ENCODE results near the gene STPG4.

Gene STPG4

DNA sequence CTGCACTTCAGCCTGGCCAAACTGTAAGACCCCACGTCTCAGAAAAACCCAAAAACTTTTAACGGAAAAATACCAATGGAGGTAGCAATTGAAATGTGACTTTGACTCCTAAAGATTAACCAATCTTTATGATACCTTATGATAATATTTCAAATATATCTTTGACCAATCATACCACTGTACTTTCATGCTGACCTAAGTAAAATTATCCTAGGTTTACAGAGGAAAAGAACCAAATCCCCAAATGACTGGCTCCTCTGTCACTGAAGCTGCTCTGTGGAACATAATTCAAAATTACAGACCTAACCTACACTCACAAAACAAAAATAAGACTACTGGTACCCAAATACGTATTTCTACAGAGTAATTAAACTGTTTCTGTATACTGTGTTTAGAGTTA is 7.7 kb upstream of the STPG4 start:
- peaks cover 33% of the 10 kb centered on the region for H3K4me1 Mint-ChIP-seq
- no peak for DNase-seq
- H3K27me3 Mint-ChIP-seq: no peaks in the 10 kb centered on the region
- H3K27ac Mint-ChIP-seq: peak overlapping the region; percentile 24
- CTCF ChIA-PET: interaction anchor here (0.8 kb wide), 1 partner anchor 109 kb away, joined by 3 read pairs; no protein-coding TSS in a partner anchor
- no peak overlapping the region for H3K4me3 Mint-ChIP-seq
- H3K36me3 Mint-ChIP-seq: peaks cover 64% of the 10 kb centered on the region
- H3K9me3 Mint-ChIP-seq: no peaks in the 10 kb centered on the region

DNA sequence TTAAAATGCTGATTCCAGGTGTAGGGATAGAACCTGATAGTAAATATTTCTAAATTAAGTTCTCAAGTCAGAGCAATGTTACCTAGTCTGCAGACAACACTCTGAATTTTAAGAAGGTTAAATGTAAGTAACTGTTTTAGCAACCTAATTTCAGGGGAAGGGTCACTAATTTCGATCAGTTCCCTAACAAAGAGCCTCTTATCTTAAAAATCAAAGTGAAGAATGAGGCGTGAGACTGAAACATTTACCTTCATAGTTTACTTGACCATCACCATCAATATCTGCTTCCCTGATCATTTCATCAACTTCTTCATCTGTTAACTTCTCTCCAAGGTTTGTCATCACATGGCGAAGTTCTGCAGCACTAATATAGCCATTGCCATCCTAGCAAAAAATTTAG is 6.4 kb upstream of the STPG4 start:
- Mint-ChIP-seq H3K27me3 (no peaks in the 10 kb centered on the region), H3K9me3 (no peaks in the 10 kb centered on the region), H3K36me3 (peaks cover 72% of the 10 kb centered on the region), H3K27ac (no peak overlapping the region), H3K4me1 (peaks cover 30% of the 10 kb centered on the region), H3K4me3 (no peak overlapping the region)
- DNase-seq: no peak
- CTCF ChIA-PET: no interaction called here

DNA sequence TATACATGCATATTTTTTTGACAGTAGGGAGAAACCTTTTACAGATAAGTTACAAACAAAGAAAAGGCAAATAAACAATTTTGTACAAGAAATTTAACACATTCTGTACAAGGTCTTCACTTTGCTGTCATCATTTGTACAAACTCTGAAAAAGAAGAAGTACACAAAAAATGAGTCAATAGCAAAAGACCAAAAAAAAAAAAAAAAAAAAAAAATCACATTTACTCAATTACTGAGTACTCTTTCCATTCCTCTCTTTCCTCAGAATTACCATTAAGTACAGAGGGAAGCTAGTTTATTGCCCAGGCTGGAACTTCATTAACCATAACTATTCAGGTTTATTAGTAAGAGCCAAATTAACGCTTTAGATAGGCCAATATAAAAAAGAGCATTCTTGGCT is 5.6 kb upstream of the STPG4 start:
- H3K9me3 Mint-ChIP-seq: no peaks in the 10 kb centered on the region
- no peak overlapping the region for H3K4me3 Mint-ChIP-seq
- CTCF ChIA-PET: interaction anchor here (0.7 kb wide), 1 partner anchor 98 kb away, joined by 5 read pairs; no protein-coding TSS in a partner anchor
- peaks cover 77% of the 10 kb centered on the region for H3K36me3 Mint-ChIP-seq
- H3K27me3 Mint-ChIP-seq: no peaks in the 10 kb centered on the region
- H3K27ac Mint-ChIP-seq: no peak overlapping the region
- no peak for DNase-seq
- peaks cover 30% of the 10 kb centered on the region for H3K4me1 Mint-ChIP-seq

DNA sequence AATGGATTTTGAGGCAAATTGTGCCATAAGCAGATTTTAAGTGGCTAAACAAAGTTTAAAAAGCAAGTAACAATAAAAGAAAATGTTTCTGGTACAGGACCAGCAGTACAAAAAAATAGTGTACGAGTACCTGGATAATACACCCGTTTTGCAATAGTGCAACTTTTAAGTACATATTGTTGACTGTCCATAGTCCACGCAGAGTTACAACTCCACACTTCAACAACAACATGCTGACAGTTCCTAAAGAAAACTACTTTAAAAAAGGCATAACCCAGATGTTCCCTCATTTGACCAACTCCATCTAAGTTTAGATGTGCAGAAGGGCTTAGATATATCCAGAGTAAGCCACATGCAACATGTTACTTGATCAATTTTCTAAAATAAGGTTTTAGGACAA is 5.1 kb upstream of the STPG4 start:
- Mint-ChIP-seq H3K9me3 (no peaks in the 10 kb centered on the region), H3K27ac (no peak overlapping the region), H3K36me3 (peaks cover 74% of the 10 kb centered on the region), H3K4me1 (peaks cover 26% of the 10 kb centered on the region), H3K27me3 (no peaks in the 10 kb centered on the region), H3K4me3 (no peak overlapping the region)
- DNase-seq: no peak
- CTCF ChIA-PET: no interaction called here

DNA sequence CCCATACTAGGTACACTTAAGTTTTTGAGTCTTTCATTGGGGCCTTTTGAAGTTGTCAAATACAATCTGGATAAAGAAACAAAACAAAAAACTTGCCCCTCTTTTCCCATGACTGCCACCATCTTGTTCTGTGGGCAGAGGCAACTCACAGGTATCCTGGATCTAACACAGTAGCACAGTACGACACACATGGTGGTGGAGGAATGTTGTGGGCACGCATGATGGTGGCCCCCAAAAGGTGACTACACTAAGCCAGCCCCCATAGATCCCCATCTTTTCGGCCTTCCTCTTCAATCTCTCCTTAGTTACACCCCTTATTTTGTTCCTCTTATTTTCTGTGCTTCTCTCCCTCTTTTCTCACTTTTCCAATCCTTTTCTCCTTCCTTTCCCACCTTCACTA is 4.5 kb upstream of the STPG4 start:
- CTCF ChIA-PET: no interaction called here
- H3K9me3 Mint-ChIP-seq: no peaks in the 10 kb centered on the region
- H3K4me1 Mint-ChIP-seq: peaks cover 20% of the 10 kb centered on the region
- no peak overlapping the region for H3K4me3 Mint-ChIP-seq
- no peak overlapping the region for H3K27ac Mint-ChIP-seq
- no peaks in the 10 kb centered on the region for H3K27me3 Mint-ChIP-seq
- H3K36me3 Mint-ChIP-seq: peaks cover 72% of the 10 kb centered on the region
- no peak for DNase-seq

DNA sequence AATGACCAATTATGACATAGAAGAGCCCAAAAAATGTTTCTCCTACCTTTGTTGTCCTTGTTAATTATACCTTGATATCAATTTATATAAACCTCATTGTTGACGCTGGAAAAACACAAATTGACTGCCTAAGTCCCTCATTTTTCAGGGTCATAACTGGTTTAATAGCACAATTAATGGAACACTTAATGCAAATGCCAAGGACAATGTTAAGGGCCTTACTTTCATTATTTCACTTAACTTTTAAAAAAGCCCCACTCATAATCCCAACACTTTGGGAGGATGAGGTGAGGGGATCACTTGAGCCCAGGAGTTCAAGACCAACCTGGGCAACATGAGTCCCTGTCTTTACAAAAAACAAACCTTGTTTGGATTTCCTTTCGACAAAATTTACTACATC is 3.5 kb upstream of the STPG4 start:
- H3K27ac Mint-ChIP-seq: no peak overlapping the region
- no peak for DNase-seq
- H3K4me1 Mint-ChIP-seq: peaks cover 17% of the 10 kb centered on the region
- peaks cover 71% of the 10 kb centered on the region for H3K36me3 Mint-ChIP-seq
- no peak overlapping the region for H3K4me3 Mint-ChIP-seq
- CTCF ChIA-PET: no interaction called here
- H3K27me3 Mint-ChIP-seq: no peaks in the 10 kb centered on the region
- no peaks in the 10 kb centered on the region for H3K9me3 Mint-ChIP-seq

DNA sequence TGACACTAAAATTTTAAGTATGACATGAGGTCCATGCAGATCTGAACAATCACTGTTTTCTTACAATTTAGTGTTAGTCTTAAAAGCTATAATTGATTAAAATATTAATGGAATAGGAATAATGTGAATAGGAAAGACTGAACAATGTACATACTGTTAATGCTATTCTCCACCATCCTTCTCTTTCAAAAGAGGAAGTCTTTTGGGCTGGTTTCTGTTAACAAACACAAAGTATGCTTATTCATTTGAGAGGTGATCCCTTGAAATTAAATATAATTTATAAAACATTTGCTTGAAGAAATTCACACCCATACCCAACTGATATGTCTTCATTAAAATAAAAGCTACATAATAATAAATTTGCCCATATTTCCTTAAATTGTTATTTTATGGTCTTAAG is 2.3 kb downstream of the STPG4 start:
- CTCF ChIA-PET: interaction anchor here (0.6 kb wide), 1 partner anchor 14 kb away, joined by 3 read pairs; no protein-coding TSS in a partner anchor
- DNase-seq: no peak
- H3K4me3 Mint-ChIP-seq: no peak overlapping the region
- no peak overlapping the region for H3K27ac Mint-ChIP-seq
- peaks cover 4% of the 10 kb centered on the region for H3K4me1 Mint-ChIP-seq
- peaks cover 47% of the 10 kb centered on the region for H3K36me3 Mint-ChIP-seq
- no peaks in the 10 kb centered on the region for H3K9me3 Mint-ChIP-seq
- H3K27me3 Mint-ChIP-seq: no peaks in the 10 kb centered on the region

DNA sequence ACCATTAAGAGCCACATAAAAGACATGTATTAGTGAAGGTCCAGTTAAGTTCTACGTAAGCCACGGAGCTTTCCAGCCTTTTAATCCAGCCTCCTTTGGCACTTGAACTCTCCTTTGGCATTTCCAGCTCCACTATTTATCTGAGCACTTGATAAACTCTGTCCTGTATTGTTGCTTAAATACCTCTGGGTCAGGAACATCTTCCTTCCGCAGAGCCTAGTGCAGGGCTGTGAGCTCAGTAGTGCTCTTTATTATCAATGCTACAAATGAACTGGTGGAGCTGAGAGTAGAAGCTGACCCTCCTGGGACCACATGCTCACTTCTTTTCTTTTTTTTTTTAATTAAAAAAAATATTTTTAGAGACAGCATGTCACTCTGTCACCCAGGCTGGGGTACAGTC is 4.9 kb downstream of the STPG4 start:
- peaks cover 29% of the 10 kb centered on the region for H3K36me3 Mint-ChIP-seq
- no peaks in the 10 kb centered on the region for H3K4me1 Mint-ChIP-seq
- H3K27ac Mint-ChIP-seq: no peak overlapping the region
- H3K9me3 Mint-ChIP-seq: no peaks in the 10 kb centered on the region
- no peak overlapping the region for H3K4me3 Mint-ChIP-seq
- DNase-seq: no peak
- no peaks in the 10 kb centered on the region for H3K27me3 Mint-ChIP-seq
- CTCF ChIA-PET: interaction anchor here (2.1 kb wide), 1 partner anchor 22 kb away, joined by 5 read pairs; no protein-coding TSS in a partner anchor

DNA sequence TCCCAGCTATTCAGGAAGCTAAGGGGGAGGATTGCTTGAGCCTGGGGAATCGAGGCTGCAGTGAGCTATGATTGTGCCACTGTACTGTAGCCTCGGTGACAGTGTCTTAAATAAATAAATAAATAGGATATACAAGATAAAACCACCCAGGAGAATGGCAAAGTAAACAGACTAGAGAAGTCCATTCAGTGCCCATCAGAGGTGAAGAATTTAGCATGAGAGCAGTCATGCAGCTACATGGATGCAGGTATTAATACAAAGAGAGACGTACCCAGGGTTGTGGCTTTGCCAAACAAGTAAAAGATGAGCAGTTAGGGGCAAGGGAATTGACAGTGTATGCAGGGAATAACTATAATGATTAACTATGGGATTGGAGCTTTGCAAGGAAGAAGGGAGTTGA is 8.1 kb downstream of the STPG4 start:
- H3K4me3 Mint-ChIP-seq: no peak overlapping the region
- H3K4me1 Mint-ChIP-seq: no peaks in the 10 kb centered on the region
- no peaks in the 10 kb centered on the region for H3K9me3 Mint-ChIP-seq
- no peaks in the 10 kb centered on the region for H3K27me3 Mint-ChIP-seq
- CTCF ChIA-PET: no interaction called here
- no peak overlapping the region for H3K27ac Mint-ChIP-seq
- no peak for DNase-seq
- H3K36me3 Mint-ChIP-seq: peaks cover 38% of the 10 kb centered on the region

DNA sequence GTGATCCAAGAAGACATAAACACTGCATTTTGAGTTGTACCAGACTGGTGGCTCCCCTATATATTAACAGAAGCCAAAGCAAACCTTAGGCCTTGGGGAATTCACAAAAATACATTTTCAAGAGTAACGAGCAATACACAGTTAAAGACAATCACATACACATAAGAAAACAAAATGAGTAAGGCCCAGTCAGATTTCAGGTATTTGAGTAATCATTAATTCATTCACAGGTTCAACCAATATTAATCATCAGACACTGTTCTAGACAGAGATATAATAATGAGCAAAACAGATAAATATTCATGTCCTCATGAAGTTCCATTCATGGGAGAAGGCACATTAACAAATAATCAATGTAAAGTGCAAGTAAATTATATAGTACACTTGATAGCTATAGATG is 9.6 kb downstream of the STPG4 start:
- H3K27ac Mint-ChIP-seq: no peak overlapping the region
- no peak overlapping the region for H3K4me3 Mint-ChIP-seq
- no peak for DNase-seq
- H3K9me3 Mint-ChIP-seq: no peaks in the 10 kb centered on the region
- CTCF ChIA-PET: no interaction called here
- H3K27me3 Mint-ChIP-seq: no peaks in the 10 kb centered on the region
- H3K4me1 Mint-ChIP-seq: no peaks in the 10 kb centered on the region
- peaks cover 39% of the 10 kb centered on the region for H3K36me3 Mint-ChIP-seq

DNA sequence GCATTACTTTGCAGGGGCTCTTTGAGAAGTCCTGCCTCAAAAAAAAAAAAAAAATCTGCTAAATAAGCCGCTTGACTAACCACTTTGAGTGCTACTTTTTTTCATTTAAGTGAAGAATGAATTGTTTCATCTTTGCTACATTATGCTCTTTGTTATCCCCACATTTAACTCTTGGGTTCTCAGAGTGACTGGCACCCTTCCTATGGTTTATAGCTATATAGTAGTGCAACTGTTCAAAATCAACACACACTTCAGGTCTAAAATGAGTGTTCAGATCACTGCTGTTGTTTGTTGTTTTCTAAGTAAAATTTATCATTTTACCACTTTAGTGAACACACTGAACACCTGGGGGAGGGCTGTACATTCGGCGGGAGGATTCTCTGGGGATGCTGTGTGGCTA is 13.6 kb downstream of the STPG4 start:
- CTCF ChIA-PET: interaction anchor here (0.8 kb wide), 1 partner anchor 15 kb away, joined by 3 read pairs; no protein-coding TSS in a partner anchor
- H3K36me3 Mint-ChIP-seq: peaks cover 39% of the 10 kb centered on the region
- peaks cover 8% of the 10 kb centered on the region for H3K9me3 Mint-ChIP-seq
- H3K27me3 Mint-ChIP-seq: no peaks in the 10 kb centered on the region
- H3K27ac Mint-ChIP-seq: no peak overlapping the region
- H3K4me3 Mint-ChIP-seq: no peak overlapping the region
- no peaks in the 10 kb centered on the region for H3K4me1 Mint-ChIP-seq
- DNase-seq: no peak

DNA sequence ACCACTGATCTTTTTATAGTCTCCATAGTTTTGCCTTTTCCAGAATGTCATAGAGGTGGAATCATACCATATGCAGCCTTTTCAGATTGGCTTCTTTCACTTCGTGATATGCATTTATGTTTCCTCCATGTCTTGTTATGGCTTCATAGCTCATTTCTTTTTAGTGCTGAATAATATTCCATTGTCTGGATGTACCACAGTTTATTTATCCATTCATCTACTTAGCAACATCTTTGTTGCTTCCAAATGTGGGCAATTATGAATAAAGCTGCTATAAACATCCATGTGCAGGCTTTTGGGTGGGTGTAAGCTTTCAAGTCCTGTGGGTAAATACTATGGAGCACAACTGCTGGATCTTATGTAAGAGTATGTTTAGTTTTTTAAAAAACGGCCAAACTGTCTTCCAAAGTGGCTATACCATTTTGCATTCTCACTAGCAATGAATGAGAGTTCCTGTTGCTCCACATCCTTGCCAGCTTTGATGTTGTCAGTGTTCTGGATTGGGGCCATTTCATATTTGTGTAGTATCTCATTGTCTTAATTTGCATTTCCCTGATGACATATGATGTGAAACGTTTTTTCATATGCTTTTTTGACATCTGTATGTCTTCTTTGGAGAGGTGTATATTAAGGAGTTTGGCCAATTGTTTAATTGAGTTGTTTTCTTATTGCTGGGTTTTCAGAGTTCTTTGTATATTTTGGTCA is 20.6 kb downstream of the STPG4 start:
- no peaks in the 10 kb centered on the region for H3K27me3 Mint-ChIP-seq
- H3K27ac Mint-ChIP-seq: no peak overlapping the region
- CTCF ChIA-PET: no interaction called here
- peaks cover 11% of the 10 kb centered on the region for H3K36me3 Mint-ChIP-seq
- H3K9me3 Mint-ChIP-seq: peaks cover 8% of the 10 kb centered on the region
- DNase-seq: no peak
- no peak overlapping the region for H3K4me3 Mint-ChIP-seq
- H3K4me1 Mint-ChIP-seq: no peaks in the 10 kb centered on the region

DNA sequence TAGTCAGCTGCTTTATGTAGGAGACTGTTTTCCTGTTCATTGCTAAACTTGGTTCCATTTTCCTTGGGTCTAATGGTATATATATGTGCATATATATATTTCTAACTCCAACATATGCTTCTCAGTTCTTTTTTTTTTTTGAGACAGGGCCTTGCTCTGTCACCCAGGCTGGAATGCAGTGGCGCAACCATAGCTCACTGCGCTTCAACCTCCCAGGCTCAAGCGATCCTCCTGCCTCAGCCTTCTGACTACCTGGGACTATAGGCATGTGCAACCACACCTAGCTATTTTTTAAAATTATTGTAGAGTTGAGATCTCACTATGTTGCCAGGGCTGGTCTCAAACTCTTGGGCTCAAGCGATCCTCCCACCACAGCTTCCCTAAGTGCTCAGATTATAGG is 22.1 kb downstream of the STPG4 start:
- H3K27ac Mint-ChIP-seq: no peak overlapping the region
- H3K4me1 Mint-ChIP-seq: no peaks in the 10 kb centered on the region
- peaks cover 10% of the 10 kb centered on the region for H3K27me3 Mint-ChIP-seq
- peaks cover 4% of the 10 kb centered on the region for H3K36me3 Mint-ChIP-seq
- peaks cover 4% of the 10 kb centered on the region for H3K9me3 Mint-ChIP-seq
- CTCF ChIA-PET: no interaction called here
- no peak overlapping the region for H3K4me3 Mint-ChIP-seq
- no peak for DNase-seq

DNA sequence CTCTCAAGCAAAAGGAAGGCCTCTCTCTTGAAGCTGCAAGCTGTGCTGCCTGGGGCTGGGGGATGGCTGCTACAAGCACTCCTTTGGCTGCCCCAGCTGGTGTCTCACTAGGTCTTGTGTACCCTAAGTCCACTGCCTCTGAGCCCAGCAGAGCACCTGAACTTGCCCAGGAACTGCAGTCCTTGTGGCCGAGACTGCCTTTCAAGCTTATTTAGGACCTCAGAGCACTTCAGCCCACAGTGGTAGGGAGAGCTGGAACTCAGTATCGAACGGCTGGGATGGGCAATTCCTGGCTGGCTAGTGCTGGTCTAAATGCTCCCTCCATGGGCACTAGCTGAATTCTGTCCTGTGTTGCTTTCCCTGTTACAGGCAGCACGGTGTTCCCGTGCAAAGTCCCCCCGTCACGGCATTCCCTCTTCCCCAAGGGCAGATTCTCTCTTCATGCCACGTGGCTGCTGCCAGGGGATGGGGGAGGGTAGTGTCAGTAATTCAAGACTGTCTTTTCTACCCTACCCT is 25.9 kb downstream of the STPG4 start:
- Mint-ChIP-seq H3K36me3 (no peaks in the 10 kb centered on the region), H3K27ac (no peak overlapping the region), H3K4me1 (no peaks in the 10 kb centered on the region), H3K27me3 (peaks cover 17% of the 10 kb centered on the region), H3K4me3 (no peak overlapping the region), H3K9me3 (no peaks in the 10 kb centered on the region)
- no peak for DNase-seq
- CTCF ChIA-PET: no interaction called here

DNA sequence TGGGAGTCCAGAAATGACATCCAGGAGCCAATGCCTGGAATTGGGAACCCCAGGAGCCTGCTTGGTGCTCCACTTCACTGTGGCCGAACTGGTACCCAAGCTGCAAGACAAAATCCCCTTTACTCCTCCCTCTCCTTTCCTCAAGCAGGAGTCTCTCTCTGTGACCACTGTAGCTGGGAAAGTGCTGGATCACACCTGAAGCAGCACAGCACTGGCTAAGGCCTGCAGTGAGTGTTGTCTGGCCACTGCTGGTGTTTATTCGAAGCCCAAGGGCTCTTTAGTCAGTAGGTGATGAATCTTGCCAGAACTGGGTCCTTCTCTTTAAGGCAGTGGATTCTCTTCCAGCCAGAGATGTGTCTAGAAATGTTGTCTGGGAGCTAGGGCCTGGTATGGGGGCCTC is 26.4 kb downstream of the STPG4 start:
- Mint-ChIP-seq H3K4me3 (no peak overlapping the region), H3K9me3 (no peaks in the 10 kb centered on the region), H3K27me3 (peaks cover 17% of the 10 kb centered on the region), H3K4me1 (no peaks in the 10 kb centered on the region), H3K27ac (no peak overlapping the region), H3K36me3 (no peaks in the 10 kb centered on the region)
- CTCF ChIA-PET: no interaction called here
- no peak for DNase-seq
